K562 (cell line): ENCODE measurements around the gene FBXO9. TPM values are rescaled to one million over a fixed set of nuclear protein-coding genes. Genes with fewer than 3 reads are reported as not detected.

Experiments
- ATAC-seq: fragments of 200-7000 bp; cut with Tn5 transposase; 3 replicates; pipeline ENCODE4 v1.9.1; 2020; ENCODE audit warnings: moderate library complexity
- BruUV-seq: library from RNA; stranded (reverse); fragments of 400-500 nt; replicated peaks from 2 replicates; lab custom pipeline; 2021; lab: Mats Ljungman, UMichigan
- CTCF ChIA-PET: fragments of 300-600 bp; formaldehyde crosslinking; extraction: SDS; loops from one replicate; lab custom pipeline; 2021; ENCODE audit warnings: low intra/inter-chr PET ratio; lab: Yijun Ruan, JAX
- POLR2A ChIA-PET: fragments of 300-600, 350-650 bp; sonication (Branson Sonifier 250); formaldehyde crosslinking; extraction: SDS; loops from one replicate; lab custom pipeline; 2021; ENCODE audit warnings: antibody characterized with exemption, inconsistent platforms; lab: Yijun Ruan, JAX
- DNase-seq, 4 experiments: peaks; one replicate each; pipeline versions ENCODE4 v3.0.0 to v3.0.0-alpha.2; 2011 to 2018; ENCODE audit warnings: low spot score in 3 of 4, mixed read lengths in 3 of 4; ENCODE audit errors: extremely low read depth in 1 of 4
- FAIRE-seq: peaks from 2 replicates; lab custom pipeline; 2011; peaks lifted over from hg19 to GRCh38; lab: Jason Lieb, UNC
- H2AFZ ChIP-seq: 2 replicates; pipeline ENCODE4 v1.6.0; 2011; ENCODE audit warnings: low read depth, low read length, control low read depth, inconsistent platforms
- H3K27ac ChIP-seq: fragments of 200-600 bp; 3 replicates; pipeline ENCODE4 v1.8.0; 2011; ENCODE audit warnings: low read depth, mild to moderate bottlenecking, control low read depth, inconsistent platforms, low read length, moderate library complexity, mixed read lengths; ENCODE audit errors: extremely low read depth
- H3K27me3 ChIP-seq, 2 experiments: fragments of 300-600 bp in 1 of 2; 2 replicates in 1 of 2; 3 replicates in 1 of 2; pipeline versions ENCODE4 v1.6.0 to v1.8.0; 2011; ENCODE audit warnings: inconsistent platforms in 2 of 2, low read length in 2 of 2, mild to moderate bottlenecking in 1 of 2, mixed read lengths in 1 of 2, moderate library complexity in 1 of 2; ENCODE audit not compliant: control insufficient read depth in 2 of 2, insufficient read depth in 2 of 2
- H3K36me3 ChIP-seq: fragments of 300-600 bp; 3 replicates; pipeline ENCODE4 v1.8.0; 2011; ENCODE audit warnings: mild to moderate bottlenecking, low read length, inconsistent platforms; ENCODE audit not compliant: control insufficient read depth, insufficient read depth
- H3K4me1 ChIP-seq, 2 experiments: fragments of 200-600 bp in 1 of 2; replicated peaks in 1 of 2; 2 replicates in 1 of 2; 3 replicates in 1 of 2; pipeline versions ENCODE4 v1.5.1 to v1.8.0; 2011; ENCODE audit warnings: inconsistent platforms in 2 of 2, low read length in 2 of 2, mild to moderate bottlenecking in 1 of 2, mixed read lengths in 1 of 2, moderate library complexity in 1 of 2; ENCODE audit not compliant: control insufficient read depth in 2 of 2, insufficient read depth in 2 of 2
- H3K4me2 ChIP-seq: 2 replicates; pipeline ENCODE4 v1.6.1; 2011; ENCODE audit warnings: low read length, control low read depth, inconsistent platforms, mixed read lengths; ENCODE audit not compliant: insufficient read depth
- H3K4me3 ChIP-seq: fragments of 200-600 bp; sonication (generic), shearing (Covaris generic); 2 replicates; pipeline ENCODE4 v1.5.1; 2016; ENCODE audit warnings: control low read depth, inconsistent platforms
- H3K79me2 ChIP-seq: fragments of 200-600 bp; 3 replicates; pipeline ENCODE4 v1.8.0; 2011; ENCODE audit warnings: low read length, inconsistent platforms; ENCODE audit not compliant: control insufficient read depth, insufficient read depth
- H3K9ac ChIP-seq, 2 experiments: 2 replicates each; pipeline versions ENCODE4 v1.6.0 to v1.6.1; 2011; ENCODE audit warnings: low read depth in 2 of 2, low read length in 2 of 2, control low read depth in 1 of 2, inconsistent platforms in 1 of 2, mild to moderate bottlenecking in 1 of 2, mixed read lengths in 1 of 2; ENCODE audit not compliant: insufficient read depth in 1 of 2
- H3K9me1 ChIP-seq: one replicate; pipeline ENCODE4 v1.6.0; 2011; ENCODE audit warnings: inconsistent platforms, mild to moderate bottlenecking, low read length, moderate library complexity; ENCODE audit not compliant: control insufficient read depth, insufficient read depth
- H3K9me3 ChIP-seq: replicated peaks from 2 replicates; pipeline ENCODE4 v1.5.1; 2011; ENCODE audit warnings: low read depth, low read length, inconsistent platforms; ENCODE audit not compliant: control insufficient read depth, insufficient read depth
- H4K20me1 ChIP-seq: replicated peaks from 2 replicates; pipeline ENCODE4 v1.6.1; 2011; ENCODE audit warnings: low read length, inconsistent platforms, mixed read lengths; ENCODE audit not compliant: control insufficient read depth, insufficient read depth
- BDP1 ChIP-seq: IDR thresholded peaks from 3 replicates; pipeline ENCODE4 v1.6.1; 2011; ENCODE audit not compliant: insufficient read length, insufficient read depth
- GABPB2 ChIP-seq: fragments of 250-450 bp; sonication (Bioruptor Pico); conservative IDR thresholded peaks from 2 replicates; pipeline ENCODE4 v1.5.1; 2021; ENCODE audit warnings: mild to moderate bottlenecking
- GATAD2A ChIP-seq: fragments of 450-650 bp; IDR thresholded peaks from 2 replicates; pipeline ENCODE4 v1.6.1; 2017
- MXI1 ChIP-seq: IDR thresholded peaks from 2 replicates; pipeline ENCODE4 v1.6.1; 2011; ENCODE audit warnings: low read depth, mild to moderate bottlenecking, improper control_type of control experiment, low read length
- NCOA1 ChIP-seq: fragments of 450-650 bp; IDR thresholded peaks from 2 replicates; pipeline ENCODE4 v1.6.1; 2016; ENCODE audit warnings: low read depth
- SAP30 ChIP-seq: fragments of 200-600 bp; sonication (generic); IDR thresholded peaks from 2 replicates; pipeline ENCODE4 v1.6.1; 2012; ENCODE audit warnings: borderline replicate concordance, low read depth, mild to moderate bottlenecking, moderate library complexity, low read length, control low read depth, inconsistent platforms; ENCODE audit not compliant: insufficient read depth, poor library complexity, severe bottlenecking
- TSHZ1 ChIP-seq: fragments of 250-450 bp; sonication (Bioruptor Pico); IDR thresholded peaks from 2 replicates; pipeline ENCODE4 v1.4.0; 2020; ENCODE audit warnings: mild to moderate bottlenecking, moderate library complexity
- WGBS: fragments of 100-300 bp; shearing (Covaris generic); methylation state at CpG from one replicate; pipeline ENCODE4 v1.1.6; 2016; ENCODE audit warnings: low coverage, mixed read lengths; ENCODE audit not compliant: insufficient coverage; ENCODE audit errors: missing lambda C conversion rate; 5-methylcytosine and 5-hydroxymethylcytosine counted together
- in situ Hi-C: fragments of 300-500 bp; cut with MboI; formaldehyde crosslinking; loops from 4 replicates; pipeline ENCODE4 v1.15.0; 2018; ENCODE audit warnings: inconsistent platforms, mixed read lengths
- intact Hi-C: fragments of 100-400 bp; cut with micrococcal nuclease; formaldehyde crosslinking; loops from 2 replicates; pipeline ENCODE4 v1.14.2; 2022
- polyA plus RNA-seq, 8 experiments: library from polyadenylated mRNA; depleted of rRNA in 4 of 8; stranded (reverse) in 5 of 8; unstranded in 3 of 8; fragments of >200 nt; fragmentation: Nextera tagmentation in 2 of 8; fragmentation: Illumina TruSeq in 1 of 8; extraction: Ambion mirVana in 2 of 8; extraction: Trizol in 1 of 8; gene quantifications; 2 replicates each; pipeline versions ENCODE4 v1.2.1 to v1.2.3, GENCODE V29; 2011 to 2014; ENCODE audit warnings: inconsistent platforms in 1 of 8, missing spikeins in 1 of 8
- total RNA-seq, 7 experiments: library from RNA; depleted of rRNA in 6 of 7; stranded (reverse); fragments of >200 nt in 6 of 7; fragmentation: Illumina TruSeq in 2 of 7; extraction: Trizol in 2 of 7; gene quantifications; 2 replicates each; pipeline versions ENCODE4 v1.2.1 to v1.2.3, GENCODE V29; 2011 to 2021; ENCODE audit warnings: low replicate concordance in 1 of 7

FBXO9 gene
- total and polyA plus RNA-seq, 9 of the 15 experiments (the other 6 are each of a cell fraction or from before 2014, with no cell fraction given) = 10.1 to 85.3 (median 51.4) TPM

- TF ChIP-seq TSHZ1 (CRISPR knock-in tag) = no peak
- TF ChIP-seq GABPB2 (CRISPR knock-in tag) = no peak
- TF ChIP-seq GATAD2A = no peak
- TF ChIP-seq NCOA1 = no peak
- TF ChIP-seq BDP1 = no peak
These were observed 38.0 kb upstream of the FBXO9 start (continued) for GRCh38 chr6:53027131-53027718.

- 18% methylated on average over 1 of the region's 1 CpG for WGBS
- H3K36me3 ChIP-seq = peaks cover 3% of the 10 kb centered on the region; the same call in 2 of the 3 replicates
- no peak for ATAC-seq
- CTCF ChIA-PET = no interaction called here
- no peaks in the 10 kb centered on the region for H3K9me3 ChIP-seq
- no peak overlapping the region for H3K4me3 ChIP-seq
- H3K27ac ChIP-seq = no peak overlapping the region
- no peaks in the 10 kb centered on the region for H4K20me1 ChIP-seq
- no TSS peak for BruUV-seq
- no peak overlapping the region for H3K4me2 ChIP-seq
- TF ChIP-seq MXI1 (no peak), SAP30 (no peak)
- no peak overlapping the region for H2AFZ ChIP-seq
- no peaks in the 10 kb centered on the region for H3K9me1 ChIP-seq
- intact Hi-C loops (no loop called here), in situ Hi-C loops (no loop called here)
- POLR2A ChIA-PET = no interaction called here
- H3K4me1 ChIP-seq = no peaks in the 10 kb centered on the region
- H3K27me3 ChIP-seq = no peaks in the 10 kb centered on the region
- FAIRE-seq = no peak
- DNase-seq = no peak
- no peak overlapping the region for H3K9ac ChIP-seq
- no peaks in the 10 kb centered on the region for H3K79me2 ChIP-seq
These were observed 36.7 kb upstream of the FBXO9 start for GRCh38 chr6:53028467-53028866.
